Ammon's horn (tissue), 1 donor: Measurements from ENCODE around the gene CBFA2T3.
"Not testable (repeated sequence)": the region's sequence is repeated elsewhere in the genome, so short reads cannot be mapped to it uniquely, and the experiment has no call there.

Source experiments
- DNase-seq: peaks from one replicate; pipeline ENCODE4 v3.0.0-alpha.2; 2016; ENCODE audit warnings: low spot score

CBFA2T3 gene

DNA sequence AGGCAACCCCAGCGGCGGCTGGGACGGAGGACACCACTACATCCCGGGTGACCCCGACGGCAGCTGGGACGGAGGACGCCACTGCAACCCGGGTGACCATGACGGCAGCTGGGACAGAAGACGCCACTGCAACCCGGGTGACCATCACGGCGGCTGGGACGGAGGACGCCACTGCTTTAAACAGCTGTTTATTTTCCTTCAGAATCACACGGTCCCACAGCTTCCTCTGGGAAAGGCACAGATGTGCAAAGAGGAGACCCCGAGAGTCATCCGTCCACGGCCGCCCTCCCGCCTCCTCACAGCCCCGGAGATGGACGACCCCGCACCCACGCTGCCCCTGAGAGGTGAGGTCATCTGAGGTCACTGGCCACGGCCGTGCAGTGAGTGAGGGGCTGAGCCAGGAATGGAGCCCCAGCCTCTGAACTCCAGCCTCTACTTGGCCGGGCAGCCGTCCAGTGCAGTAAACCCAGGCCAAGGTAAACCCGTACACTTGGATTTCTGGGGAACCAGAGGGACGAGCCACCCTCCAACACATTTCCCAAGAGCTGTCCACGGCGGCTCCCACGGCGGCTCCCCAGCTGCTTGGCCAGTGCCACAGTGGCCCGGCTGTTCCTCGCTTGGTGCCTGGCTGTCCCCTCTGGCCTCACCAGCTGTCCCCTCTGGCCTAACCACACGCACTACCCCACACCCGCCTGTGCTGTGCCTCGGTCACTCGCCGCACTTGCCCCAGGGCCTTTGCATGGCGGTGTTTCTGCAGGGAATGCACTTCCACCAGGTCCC, 67.4 kb downstream of the CBFA2T3 start:
- DNase-seq: no peak

DNA sequence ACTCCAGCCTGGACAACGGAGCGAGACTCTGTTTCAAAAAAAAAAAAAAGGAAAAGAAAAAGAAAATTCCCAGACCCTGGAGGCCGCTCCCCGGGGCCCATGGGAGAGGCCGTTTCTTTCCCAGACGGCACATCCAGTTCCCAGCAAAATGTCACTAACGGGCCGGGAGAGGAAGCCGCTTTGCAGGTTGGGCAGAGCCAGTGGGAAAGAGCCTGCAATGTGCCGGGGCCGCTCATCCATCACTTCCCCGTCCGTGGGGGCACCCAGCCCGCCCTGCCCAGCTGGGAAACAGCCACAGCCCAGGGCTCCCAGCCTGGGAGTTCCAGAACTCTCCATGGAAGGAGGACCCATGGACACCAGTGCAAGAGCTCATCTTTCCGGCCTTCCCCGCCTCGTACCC, 68.7 kb downstream of the CBFA2T3 start:
- DNase-seq: no peak

DNA sequence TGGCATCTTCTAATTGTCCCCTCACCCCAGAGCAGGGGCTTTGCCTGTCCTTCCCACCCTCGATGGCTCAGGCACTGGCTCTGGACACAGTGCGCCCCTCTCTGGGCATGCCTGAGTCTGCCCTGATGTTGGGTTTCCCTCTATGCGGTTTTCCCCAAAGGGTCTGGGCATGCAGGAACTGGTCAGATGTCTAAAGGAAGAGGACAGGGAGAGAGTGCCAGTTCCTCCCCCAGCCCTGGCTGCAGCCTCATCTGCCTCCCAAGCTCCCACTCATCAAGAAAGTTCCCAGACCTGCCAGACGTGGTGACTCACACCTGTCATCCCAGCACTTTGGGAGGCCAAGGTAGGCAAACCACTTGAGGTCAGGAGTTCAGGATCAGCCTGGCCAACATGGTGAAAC, 69.2 kb downstream of the CBFA2T3 start:
- no peak for DNase-seq

DNA sequence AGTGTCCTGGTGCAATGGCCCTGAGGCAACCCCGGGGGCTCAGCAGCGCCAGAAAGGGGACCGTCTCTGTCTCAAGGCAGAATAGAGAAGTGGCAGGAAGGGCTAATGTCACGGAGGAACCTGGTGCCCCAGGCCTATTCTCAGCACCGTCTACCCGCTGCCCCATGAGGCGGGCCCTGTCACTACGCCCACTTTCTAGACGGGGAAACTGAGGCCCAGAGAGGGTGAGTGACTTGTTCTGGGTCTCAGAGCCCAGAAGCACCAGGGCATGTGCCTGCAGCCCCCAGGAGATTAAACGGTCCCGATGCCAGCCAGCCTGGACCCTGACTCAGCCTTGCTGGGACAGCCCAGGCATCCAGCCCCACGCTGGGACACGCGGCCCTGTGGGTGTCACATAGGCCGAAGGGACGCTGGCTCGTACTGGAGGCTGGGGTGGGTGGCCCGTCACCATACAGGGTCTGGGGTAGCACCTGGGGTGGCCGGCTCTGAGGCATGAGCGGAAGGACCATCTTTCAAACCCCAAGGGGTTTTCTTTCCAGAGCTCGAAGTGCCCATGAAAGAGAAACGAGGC, 70.4 kb downstream of the CBFA2T3 start:
- DNase-seq: no peak

DNA sequence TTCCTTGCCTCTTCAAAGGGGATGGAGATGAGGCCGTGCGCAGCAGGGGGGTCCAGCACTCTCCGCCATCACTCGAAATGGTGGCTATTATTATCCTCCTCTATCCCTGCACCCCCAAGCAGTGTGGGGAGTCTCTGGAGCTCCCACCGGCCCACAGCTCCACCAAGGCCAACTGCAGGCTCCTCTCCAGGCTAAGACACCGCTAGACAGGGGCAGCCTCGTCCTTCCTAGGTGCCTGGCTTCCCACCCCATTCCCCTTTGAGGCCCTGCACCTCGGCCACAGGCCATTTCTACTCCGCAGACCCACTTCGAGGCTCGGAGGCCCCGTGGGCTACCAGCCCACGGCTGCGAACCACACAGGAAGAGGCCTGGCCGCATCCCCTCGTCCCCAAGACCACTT, 71.0 kb downstream of the CBFA2T3 start:
- DNase-seq: no peak

DNA sequence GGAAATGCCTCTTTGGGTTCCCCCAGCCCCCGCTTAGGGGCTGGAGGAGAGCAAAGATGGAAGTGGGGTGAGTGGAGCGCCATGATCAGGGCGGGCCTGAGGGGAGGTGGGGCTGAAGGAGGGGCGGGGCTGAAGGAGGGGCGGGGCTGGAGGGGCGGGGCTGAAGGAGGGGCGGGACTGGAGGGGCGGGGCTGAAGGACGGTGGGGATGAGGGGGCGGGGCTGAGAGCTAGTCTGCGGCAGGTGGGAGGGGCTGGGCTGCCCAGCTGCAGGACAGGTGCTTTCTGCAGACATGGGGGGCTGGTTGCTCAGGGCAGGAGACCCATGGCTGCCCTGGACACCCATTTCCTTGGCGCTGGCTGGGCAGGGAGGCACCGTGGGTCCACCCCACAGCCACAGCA, 71.4 kb downstream of the CBFA2T3 start:
- no peak for DNase-seq

DNA sequence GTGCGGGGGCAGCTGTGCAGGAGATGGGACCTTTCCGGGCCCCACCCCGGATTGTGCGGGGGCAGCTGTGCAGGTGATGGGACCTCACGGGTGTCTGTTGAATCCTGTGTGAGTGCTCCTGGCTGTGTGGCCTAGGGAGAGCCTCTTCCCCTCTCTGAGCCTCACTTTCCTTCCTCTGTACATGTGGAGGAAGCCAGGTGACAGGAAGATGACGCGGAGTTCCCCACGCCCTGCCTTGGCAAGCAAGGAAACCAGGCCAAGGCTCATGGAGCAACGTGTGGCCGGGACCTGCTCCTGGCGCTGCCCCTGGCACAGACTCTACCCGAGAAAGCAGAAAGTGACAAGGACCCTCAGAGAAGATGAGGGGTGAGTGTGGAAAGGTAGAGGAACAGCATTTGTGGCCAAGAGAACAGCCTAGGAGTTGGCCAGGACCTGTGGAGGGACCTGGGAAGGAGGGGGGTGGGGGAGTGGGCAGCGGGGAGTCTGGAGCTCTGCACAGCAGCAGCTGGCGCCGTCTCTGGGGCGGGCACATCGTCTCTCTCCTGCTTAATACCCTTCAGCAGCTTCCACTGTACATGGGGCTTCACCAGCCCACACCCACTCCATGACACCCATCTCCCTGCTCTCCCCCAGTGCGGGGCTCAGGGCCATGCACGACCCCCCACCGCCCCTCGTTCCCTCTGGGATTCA, 72.2 kb downstream of the CBFA2T3 start:
- no peak for DNase-seq

DNA sequence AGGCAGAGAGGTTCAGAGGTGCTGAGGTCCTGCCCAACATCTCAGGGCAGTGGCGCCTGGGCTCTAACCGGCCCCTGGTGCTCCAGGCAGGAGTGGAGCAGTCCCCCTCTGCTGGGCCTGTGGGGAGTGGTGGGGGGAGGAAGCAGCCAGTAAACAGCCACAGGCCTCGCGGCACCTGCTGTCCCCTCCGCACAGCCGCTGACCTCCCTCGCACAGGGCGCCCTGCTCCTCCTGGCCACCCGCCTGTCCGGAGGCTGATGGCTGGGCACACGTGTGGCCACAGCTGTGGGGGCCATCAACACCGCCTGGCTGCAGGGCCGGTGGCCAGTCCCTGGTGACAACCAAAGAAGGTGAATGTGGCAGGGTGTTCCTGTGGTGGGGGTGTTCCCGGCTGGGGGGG, 73.7 kb downstream of the CBFA2T3 start:
- DNase-seq: no peak

DNA sequence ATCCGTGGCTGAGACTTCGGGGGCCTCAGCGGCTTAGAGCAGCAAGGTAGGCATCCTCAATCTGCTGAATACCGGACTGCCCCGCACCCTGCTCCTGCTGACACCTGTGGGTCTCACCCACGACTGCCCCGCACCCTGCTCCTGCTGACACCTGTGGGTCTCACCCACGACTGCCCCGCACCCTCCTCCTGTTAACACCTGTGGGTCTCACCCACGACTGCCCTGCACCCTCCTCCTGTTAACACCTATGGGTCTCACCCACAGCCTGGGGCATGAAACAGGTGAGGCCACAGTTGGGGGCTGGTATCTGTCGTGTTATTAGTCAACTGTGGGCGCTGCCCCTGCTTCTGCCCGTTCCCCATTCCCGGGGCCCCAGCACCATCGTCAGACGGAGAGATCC, 74.3 kb downstream of the CBFA2T3 start:
- no peak for DNase-seq

DNA sequence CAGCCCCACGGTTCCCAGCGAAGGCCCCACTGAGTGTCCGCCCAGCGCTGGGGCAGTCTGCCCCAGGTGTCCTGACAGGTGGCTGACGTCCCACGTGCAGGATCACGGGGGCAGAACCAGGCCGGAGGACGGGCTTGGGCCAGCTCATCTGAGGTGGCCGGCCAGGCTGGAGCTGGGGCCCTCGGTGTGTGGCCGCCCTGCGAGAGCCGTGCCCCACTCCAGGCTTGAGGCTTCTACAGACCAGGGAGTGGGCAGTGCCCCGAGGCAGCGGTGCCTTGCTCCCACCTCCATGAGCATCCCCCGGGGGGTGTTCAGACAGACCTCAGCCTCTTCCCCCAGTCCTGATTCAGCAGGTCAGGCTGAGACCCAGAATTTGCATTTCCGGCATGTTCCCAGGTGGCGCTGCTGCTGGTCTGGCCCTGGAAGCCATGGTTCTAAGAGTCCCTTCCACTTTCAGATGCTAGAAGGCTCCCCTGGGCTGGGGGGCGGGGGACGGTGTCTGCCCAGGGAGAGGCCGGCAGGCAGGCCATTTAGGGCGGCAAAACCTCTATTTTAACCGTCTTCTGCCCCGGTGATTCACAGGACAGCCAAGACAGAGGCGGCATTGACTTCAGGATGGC, 75.2 kb downstream of the CBFA2T3 start:
- no peak for DNase-seq

DNA sequence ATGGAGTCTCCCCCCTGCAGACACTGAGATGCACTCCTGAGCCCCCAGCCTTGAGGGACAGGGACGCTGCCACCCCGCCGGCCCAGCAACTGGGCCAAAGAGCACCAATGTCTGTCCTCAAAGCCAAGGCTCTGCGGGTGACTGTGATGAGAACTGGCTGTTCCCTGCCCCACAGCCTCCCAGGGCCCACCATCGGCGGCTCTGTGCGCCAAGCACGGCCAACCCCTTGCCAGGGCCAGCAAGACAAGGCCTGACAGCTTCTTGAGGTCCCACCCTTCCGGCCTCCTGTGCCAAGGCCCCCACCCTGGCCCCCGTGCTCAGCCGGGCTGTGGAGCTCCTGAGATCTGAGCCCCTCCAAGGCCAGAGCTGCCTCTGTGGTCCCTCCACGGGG, 76.3 kb downstream of the CBFA2T3 start:
- no peak for DNase-seq

DNA sequence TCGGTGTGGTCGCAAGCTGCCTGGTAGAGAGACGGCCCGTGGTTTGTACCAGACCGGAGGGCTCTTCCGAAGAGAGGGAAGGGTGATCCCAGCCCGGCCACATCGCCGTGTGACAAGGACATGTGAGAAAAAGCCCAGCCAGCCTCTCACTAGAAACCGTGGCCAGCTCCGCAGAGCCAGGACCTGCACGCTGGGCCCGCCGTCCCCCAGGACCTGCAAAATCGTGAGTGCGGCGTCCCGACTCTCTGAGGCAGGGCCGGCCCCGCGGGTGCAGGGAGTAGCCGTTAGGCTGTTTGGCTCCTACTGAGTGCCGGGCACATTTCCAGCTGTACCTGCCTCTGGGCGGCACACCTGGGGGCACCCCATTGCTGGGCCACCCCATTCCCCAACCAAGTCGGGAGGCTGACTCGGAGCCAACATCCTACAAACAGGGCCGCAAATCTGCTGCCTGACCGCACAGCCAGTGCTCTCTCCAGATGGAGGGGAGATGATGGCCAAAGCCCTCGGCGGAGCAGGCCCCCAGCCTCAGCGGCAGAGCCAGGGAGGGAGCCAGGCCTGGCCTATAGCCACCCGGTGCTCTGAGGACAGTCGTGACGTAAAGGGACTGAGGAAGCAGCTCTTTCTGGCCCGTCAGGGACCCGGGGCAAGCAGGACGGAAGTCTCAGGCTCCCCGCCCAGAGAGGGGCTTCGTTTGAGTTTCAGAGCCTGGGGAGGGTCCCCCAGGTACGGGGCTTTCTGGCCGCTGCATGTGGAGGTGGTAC, 76.9 kb downstream of the CBFA2T3 start:
- DNase-seq: no peak

DNA sequence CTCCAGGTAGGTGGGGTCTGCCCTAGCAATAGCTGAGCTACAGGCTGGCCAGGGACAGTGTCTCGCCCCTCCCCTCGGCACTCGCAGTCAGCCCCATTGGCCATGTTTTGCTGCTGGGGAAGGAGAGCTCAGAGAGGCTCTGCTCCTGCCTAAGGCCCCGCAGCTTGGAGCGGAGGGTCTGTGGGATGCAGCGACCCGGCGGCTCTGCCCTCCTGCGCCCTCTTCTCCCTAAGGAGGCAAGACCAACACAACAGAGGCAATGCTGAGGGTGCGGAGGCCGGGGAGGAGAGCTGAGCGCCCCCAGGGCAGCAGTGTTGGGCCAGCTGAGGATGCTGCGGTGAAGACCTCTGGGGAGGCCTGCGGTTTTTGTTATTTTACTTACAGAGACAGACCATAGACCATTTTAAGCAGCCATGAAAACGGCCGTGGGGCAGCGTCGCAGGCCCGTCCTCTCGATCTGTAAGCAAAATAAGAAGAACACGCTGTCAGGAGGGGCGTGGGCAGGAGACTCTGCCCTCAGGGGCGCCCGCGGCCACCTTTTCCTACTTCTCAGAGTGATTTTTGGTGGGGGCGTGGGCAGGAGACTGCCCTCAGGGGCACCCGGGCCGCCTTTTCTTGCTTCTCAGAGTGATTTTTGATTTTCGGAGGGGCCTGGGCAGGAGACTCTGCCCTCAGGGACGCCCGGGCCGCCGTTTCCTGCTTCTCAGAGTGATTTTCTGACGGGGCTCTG, 79.1 kb downstream of the CBFA2T3 start:
- DNase-seq: no peak

DNA sequence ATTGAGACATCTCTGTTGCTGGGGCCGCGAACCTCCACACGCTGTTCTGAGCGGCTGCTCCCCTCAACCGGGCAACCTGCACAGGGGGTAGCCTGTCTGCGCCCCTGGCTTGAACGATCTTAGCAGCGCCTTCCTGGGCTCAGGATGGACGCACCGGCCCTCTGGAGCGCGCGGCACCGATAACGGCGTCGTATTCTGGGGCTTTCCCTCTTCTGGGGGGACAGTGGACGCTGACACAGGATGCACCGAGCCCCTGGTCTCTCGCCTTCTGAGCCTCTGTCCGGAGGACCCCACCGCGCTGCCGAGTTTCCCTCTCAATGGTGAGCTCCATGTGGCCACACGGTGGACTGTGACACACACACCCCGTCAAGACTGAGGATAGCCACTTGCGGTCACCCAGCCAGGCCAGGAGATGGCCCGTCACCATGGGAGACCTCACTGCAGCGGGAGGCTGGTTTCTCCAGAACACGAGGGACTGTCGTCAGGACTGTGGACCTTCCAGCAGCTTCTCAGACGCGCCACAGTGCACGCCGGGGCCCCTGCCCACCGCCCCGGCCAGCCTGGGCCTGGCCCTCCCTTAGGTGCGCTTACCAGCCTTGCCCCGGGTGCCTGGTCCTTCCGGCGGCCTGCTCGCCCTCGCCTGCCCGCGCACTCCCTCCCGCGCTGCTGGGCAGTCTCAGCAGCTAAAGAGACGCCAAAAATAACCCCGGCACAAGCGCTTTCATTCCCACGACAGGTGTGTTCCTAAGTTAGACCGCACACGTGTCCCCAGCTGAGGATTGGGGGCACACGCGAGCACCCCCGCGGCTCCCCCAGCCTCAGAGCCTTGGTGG, 80.6 kb downstream of the CBFA2T3 start:
- no peak for DNase-seq

DNA sequence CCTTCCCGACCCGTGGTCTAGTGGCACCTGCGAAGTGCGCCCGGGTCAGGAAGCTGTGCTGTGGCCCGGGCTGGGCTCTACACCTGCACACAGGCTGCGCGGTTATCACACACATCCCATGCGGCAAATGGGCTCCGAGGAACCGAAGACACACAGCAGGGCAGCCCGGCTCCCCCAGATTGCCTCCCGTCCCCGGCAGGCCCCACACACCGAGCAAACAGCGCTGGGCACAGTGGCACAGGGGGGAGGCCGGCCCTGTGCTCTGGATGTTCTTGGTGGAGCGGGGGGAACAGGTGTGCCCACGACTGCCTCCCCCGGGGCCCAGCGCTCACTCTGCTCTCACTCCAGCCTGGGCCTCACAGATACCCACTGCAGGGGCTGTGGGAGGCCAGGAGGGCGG, 81.7 kb downstream of the CBFA2T3 start:
- DNase-seq: no peak

DNA sequence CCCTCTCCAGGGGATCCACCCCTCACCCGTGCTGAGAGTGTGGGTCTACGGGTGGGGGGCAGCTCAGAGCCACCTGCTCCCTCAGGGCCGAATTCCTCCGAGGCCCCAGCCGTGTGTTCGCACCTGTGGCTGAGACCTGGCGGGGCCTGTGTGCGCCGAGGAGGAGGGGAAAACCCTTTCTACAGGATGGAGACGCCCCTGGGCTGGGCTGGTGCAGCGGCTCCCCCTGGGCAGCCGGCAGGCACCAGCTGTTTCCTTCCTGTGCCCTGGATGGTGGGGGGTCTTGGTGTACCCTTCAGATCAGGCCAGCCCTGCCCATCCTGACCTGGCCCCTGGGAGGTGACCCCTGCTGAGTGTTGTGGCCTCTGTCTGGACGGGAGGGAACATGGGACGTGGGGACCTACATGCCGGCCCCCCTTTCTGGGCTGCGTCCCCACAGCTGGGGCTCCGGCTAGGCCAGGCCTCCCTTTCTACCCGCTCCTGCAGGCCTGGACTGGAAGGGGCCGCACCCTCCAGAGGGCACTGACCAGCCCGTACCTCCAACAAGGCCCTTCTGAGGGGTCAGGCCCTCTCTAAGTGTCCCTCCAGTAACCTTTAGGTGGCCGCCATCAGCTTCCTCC, 82.2 kb downstream of the CBFA2T3 start:
- DNase-seq: no peak

DNA sequence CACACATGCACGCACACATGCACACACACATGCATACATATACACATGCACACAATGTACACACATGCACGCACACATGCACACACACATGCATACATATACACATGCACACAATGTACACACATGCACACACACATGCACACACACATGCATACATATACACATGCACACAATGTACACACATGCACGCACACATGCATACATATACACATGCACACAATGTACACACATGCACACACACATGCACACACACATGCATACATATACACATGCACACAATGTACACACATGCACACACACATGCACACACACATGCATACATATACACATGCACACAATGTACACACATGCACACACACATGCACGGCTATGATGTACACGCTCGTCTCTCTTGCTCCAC, 82.7 kb downstream of the CBFA2T3 start:
- not testable (repeated sequence) for DNase-seq

DNA sequence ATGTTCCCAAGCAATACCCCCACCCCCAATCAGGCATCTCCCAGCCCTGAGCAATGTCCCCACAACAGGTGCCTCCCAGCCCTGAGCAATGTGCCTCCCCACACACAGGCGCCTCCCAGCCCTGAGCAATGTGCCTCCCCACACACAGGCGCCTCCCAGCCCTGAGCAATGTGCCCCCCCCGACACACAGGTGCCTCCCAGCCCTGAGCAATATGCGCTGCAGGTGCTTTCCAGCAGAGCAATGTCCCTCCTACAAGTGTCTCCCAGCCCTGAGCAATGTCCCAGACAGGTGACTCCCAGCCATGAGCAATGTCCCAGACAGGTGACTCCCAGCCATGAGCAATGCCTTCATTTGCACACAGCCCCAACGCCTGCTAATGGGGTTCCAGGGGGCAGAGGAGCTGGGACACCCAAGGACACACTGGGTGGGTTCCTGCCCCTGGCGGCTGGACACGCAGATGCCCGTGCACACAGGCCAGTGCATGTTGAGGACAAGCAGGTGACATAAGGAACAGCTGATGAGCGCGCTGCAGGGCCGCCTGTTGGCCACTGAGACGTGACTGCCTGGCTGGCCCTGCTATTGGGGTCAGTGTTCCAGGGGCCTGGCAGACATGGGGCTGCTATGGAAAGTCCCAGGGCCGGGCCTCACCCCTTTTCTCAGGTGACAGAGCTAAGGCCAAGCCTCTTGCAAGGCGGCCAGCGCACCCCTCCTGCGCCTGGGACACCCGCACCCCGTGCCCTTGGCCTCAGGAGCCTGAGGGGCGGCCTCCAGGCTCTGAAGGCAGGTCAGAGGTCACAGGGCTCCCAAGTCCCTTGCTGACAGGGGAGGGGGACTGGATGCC, 83.7 kb downstream of the CBFA2T3 start:
- DNase-seq: no peak

DNA sequence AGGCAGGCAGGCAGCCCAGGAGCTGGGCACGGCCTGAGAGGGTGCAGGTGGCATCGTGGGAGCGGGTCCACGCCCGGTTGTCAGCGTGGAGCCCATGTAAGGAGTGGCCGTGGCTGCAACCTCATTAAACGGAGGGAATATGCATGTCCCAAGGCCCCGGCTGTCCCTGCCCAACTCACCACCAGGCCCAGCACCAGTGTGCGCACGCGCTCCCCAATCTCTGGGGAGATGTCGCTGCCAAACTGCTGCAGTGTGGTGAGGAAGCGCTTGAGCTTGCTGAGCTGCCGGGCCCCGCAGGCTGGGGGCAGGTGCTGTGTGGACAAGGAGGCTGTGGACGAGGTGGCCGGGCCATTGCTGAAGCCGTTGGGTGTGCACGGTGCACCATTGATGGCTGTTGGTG, 84.9 kb downstream of the CBFA2T3 start:
- no peak for DNase-seq
